WI38 (cell line): ENCODE results near the gene FAAH.
"Not testable (repeated sequence)": the region's sequence is repeated elsewhere in the genome, so short reads cannot be mapped to it uniquely, and the experiment has no call there.

Experiments used
- H3K4me3 ChIP-seq: 2 replicates; pipeline ENCODE4 v1.5.1; 2011; ENCODE audit warnings: low read depth, mild to moderate bottlenecking, control low read depth, low read length
- CTCF ChIP-seq: IDR thresholded peaks from 2 replicates; pipeline ENCODE4 v1.5.1; 2012; ENCODE audit warnings: low read depth, mild to moderate bottlenecking, control low read depth, low read length

The FAAH gene

GRCh38 chr1:46367072-46367471, 27.0 kb upstream of the FAAH start:
- no peak overlapping the region for H3K4me3 ChIP-seq

GRCh38 chr1:46367701-46368100, 26.4 kb upstream of the FAAH start:
- not testable (repeated sequence) for H3K4me3 ChIP-seq

More at GRCh38 chr1:46367072-46367471, 27.0 kb upstream of the FAAH start:
- TF ChIP-seq CTCF, result no peak

GRCh38 chr1:46368791-46369190, 25.3 kb upstream of the FAAH start:
- no peak for TF ChIP-seq CTCF
- H3K4me3 ChIP-seq, result no peak overlapping the region

- TF ChIP-seq CTCF, result no peak
- H3K4me3 ChIP-seq, result no peak overlapping the region
These were observed 24.4 kb upstream of the FAAH start for GRCh38 chr1:46369542-46370213.

- H3K4me3 ChIP-seq, result no peak overlapping the region
- no peak for TF ChIP-seq CTCF
These were observed 23.9 kb upstream of the FAAH start for GRCh38 chr1:46370214-46370633.

GRCh38 chr1:46372431-46372830, 21.7 kb upstream of the FAAH start:
- no peak for TF ChIP-seq CTCF

GRCh38 chr1:46379996-46380395, 14.1 kb upstream of the FAAH start:
- no peak overlapping the region for H3K4me3 ChIP-seq
- no peak for TF ChIP-seq CTCF

More at GRCh38 chr1:46372431-46372830, 21.7 kb upstream of the FAAH start:
- H3K4me3 ChIP-seq, result no peak overlapping the region

GRCh38 chr1:46380508-46380907, 13.6 kb upstream of the FAAH start:
- no peak overlapping the region for H3K4me3 ChIP-seq
- no peak for TF ChIP-seq CTCF
